ENCODE results near the gene OR2F2.

OR2F2 gene, protein sequence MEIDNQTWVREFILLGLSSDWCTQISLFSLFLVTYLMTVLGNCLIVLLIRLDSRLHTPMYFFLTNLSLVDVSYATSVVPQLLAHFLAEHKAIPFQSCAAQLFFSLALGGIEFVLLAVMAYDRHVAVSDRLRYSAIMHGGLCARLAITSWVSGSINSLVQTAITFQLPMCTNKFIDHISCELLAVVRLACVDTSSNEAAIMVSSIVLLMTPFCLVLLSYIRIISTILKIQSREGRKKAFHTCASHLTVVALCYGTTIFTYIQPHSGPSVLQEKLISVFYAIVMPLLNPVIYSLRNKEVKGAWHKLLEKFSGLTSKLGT

GRCh38 chr7:143934526-143935325 lies at the start of gene OR2F2:
OR2F2 (plus strand) TSS chr7:143935233; CDS start chr7:143935233, 0 bp downstream.
- no peak for DNase-seq (ENCODE audit: low read depth in 1 of 2, low spot score in 1 of 2)

DNA sequence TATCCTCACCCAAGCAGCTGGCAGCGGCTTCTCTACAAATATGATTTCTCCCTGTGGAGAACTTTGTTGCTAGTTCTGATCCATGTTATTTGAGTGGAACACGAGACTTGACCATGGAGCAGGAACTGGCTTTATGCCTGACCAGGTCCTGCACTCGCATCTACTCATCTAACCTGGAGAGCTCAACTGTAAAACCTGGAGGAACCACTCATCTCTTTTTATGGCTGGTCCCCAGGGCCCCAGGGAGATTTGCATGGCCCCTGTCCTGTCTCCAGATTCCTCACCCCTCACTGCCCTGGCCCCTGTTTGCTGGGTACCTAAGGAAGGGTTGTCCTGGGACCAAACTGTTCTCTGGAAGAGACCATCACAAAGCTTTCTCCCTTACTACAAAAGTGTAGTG lies 49.1 kb upstream of the OR2F2 start:
- DNase-seq (ENCODE audit: low read depth in 1 of 2, low spot score in 1 of 2), result no peak

- DNase-seq (ENCODE audit: low read depth in 1 of 2, low spot score in 1 of 2), result no peak
These were observed 48.1 kb upstream of the OR2F2 start for GRCh38 chr7:143886826-143887477.

- DNase-seq (ENCODE audit: low read depth in 1 of 2, low spot score in 1 of 2), result no peak
These were observed 46.0 kb upstream of the OR2F2 start for GRCh38 chr7:143889068-143889467.

DNA sequence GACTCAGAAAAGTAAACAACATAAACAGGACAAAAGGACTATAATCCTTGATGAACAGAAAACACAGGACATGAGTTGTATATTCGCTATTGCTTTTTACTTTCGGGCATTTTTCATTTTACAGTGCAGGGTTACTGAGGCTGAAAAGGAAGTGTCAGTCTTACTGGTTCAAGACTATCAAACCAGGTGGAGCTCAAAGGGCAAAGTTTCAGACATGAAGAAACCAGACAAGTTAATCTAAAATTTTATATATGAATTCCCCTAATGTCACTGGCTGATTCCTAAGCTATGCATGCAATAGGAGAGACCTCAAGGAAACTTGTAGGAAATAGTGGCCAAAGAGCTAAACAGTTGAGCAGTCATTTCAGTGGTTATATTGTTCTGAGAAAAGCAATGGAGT lies 44.5 kb upstream of the OR2F2 start:
- DNase-seq (ENCODE audit: low read depth in 1 of 2, low spot score in 1 of 2), result no peak

- DNase-seq (ENCODE audit: low read depth in 1 of 2, low spot score in 1 of 2), result no peak
These were observed 43.6 kb upstream of the OR2F2 start for GRCh38 chr7:143891457-143891856.

GRCh38 chr7:143892527-143893300 lies 42.3 kb upstream of the OR2F2 start:
- DNase-seq (ENCODE audit: low read depth in 1 of 2, low spot score in 1 of 2), result no peak

GRCh38 chr7:143896667-143897066 lies 38.4 kb upstream of the OR2F2 start:
- DNase-seq (ENCODE audit: low read depth in 1 of 2, low spot score in 1 of 2), result no peak

DNA sequence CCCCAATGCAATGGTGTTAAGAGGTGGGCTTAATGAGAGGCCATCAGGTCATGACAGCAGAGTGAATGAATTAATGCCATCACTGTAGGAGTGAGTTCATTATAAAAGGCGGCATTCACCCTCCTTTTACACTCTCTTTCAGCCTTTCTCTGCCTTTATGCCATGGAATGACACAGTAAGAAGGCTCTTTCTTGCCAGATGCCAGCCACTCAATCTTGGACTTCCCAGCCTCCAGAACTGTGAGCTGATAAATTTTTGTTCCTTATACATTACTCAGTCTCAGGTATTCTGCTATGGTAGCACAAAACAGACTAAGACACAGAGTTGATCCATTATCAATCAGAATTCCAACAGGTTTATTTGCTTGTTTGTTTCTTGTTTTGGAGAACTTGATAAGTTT lies 36.2 kb upstream of the OR2F2 start:
- no peak for DNase-seq (ENCODE audit: low read depth in 1 of 2, low spot score in 1 of 2)

DNA sequence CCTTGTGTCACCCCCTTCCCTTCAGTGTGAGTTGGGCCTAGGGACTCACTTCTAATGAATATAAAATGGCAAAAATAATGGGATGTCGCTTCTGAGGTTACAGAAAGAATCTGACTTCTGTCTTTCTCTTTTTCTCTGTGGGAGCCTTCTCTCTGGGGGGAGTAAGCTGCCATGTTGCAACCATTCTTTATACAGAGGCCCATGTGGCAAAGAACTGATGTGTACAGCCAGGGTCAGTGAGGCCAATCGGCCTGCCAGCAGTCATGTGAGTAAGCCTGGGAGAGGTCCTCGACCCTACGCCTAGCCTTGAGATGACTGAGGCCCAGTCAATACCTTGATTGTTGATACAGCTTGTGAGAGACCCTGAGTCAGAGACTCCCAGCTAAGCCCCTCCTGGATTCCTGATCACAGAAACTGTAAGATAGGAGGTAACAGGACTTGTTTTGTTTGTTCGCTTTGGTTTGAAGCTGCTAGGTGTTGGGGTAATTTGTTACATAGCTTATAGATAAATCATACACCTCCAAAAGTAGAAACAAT lies 34.7 kb upstream of the OR2F2 start:
- DNase-seq (ENCODE audit: low read depth in 1 of 2, low spot score in 1 of 2), result no peak

- no peak for DNase-seq (ENCODE audit: low read depth in 1 of 2, low spot score in 1 of 2)
These were observed 33.7 kb upstream of the OR2F2 start for GRCh38 chr7:143901332-143901667.

- DNase-seq (ENCODE audit: low read depth in 1 of 2, low spot score in 1 of 2), result peak; percentile 76 to 85
These were observed 33.2 kb upstream of the OR2F2 start, which contains the start of gene TCAF1 for GRCh38 chr7:143901668-143902331. TCAF1 (minus strand) TSS chr7:143902176; CDS start chr7:143876608, 25,568 bp downstream.

DNA sequence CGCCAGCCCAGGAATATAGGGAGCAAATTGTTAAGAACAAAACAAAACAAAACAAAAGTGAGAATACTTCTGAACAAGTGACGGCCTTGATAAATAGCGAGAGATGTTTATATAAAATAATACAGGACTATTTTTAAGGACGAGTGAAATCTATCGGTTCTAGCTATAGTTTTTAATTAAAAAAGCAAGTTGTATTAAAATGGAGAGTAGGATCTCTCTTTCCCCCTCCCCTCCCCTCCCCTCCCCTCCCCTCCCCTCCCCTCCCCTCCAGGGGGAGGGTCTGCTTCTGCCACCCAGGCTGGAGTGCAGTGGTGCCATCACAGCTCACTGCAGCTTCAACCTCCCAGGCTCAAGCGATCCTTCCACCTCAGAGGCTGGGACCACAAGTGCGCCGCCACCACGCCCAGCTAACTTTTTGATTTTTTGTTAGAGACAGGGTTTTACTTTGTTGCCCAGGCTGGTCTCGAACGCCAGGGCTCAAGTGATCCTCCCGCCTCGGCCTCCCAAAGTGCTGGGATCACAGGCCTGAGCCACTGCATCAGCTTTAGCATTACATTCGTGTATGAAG lies 32.6 kb upstream of the OR2F2 start:
- DNase-seq (ENCODE audit: low read depth in 1 of 2, low spot score in 1 of 2), result no peak

DNA sequence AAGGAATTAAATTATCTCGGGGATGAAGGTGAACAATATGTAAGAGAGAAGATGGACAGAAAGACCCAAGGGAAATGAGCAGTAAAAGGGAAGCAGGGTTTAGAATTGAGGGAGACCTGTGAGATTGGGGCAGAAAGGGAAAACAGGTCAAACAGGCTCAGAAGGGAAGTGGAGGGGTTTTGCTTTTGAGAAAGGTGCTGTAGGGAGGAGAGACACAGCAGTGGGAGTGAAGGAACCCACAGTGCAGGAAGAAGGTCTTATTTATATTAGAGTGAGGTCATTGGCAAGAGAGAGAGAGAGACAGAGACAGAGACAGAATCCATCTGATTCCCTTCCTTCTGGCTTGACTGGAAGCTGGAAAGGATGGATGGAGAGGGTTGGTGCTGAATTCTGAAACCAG lies 29.5 kb upstream of the OR2F2 start:
- no peak for DNase-seq (ENCODE audit: low read depth in 1 of 2, low spot score in 1 of 2)

DNA sequence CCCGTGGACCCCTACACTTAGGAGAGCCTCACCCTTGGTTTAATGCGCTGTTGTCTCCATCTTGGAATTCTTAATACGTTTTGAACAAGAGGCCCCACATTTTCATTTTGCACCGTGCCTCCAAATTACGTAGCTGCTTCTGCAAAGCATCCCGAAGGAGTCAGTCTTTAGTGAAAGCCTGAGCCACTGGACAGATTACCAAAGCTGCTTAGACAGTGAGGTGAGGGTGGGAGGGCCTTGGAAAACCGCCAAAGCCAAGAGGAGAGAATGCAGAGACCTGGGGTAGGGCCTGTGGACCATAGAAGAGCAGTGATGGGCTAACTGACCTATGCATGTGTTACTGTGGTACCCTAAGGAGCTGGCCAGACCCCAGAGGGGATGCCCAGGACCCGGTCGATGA lies 28.9 kb upstream of the OR2F2 start:
- no peak for DNase-seq (ENCODE audit: low read depth in 1 of 2, low spot score in 1 of 2)

GRCh38 chr7:143906895-143907294 lies 28.1 kb upstream of the OR2F2 start:
- DNase-seq (ENCODE audit: low read depth in 1 of 2, low spot score in 1 of 2), result no peak

DNA sequence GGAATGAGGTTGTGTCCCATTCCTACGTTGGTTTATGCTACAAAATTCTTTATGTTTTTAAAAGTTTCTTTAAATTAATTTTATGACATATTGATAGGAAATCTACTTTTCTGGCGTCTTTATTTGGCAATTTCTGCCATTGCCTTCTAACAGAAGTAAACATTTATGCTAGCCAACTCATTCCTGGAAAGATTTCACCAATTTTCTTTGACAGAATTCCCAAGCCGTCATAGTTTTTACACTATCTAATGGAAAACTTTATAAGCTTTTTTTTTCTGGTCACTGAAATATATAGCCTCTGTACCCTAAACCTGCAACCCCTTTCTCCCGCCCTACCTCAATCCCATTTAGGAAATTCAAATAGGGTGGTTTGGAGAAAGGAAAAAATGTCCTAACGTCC lies 26.9 kb upstream of the OR2F2 start:
- no peak for DNase-seq (ENCODE audit: low read depth in 1 of 2, low spot score in 1 of 2)

DNA sequence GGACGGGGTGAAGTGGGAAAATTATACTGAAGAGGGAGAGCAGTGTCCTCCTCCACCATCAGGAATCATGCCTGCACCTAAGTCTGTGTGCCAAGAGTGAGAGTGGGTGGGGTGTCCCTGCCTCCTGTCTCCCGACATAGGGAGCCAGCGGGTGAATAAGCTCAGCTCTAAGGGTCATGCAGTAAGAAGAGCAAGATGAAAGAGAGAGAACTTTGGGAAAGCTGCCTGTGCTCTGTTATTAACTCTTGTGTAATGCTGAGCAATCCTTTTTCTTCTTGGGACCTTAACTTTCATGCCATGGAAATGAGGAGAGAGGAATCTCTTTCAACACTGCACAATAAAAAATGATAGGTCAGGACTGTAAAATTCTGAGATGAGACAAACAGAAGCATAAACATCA lies 25.2 kb upstream of the OR2F2 start:
- no peak for DNase-seq (ENCODE audit: low read depth in 1 of 2, low spot score in 1 of 2)

GRCh38 chr7:143910473-143911248 lies 24.4 kb upstream of the OR2F2 start:
- DNase-seq (ENCODE audit: low read depth in 1 of 2, low spot score in 1 of 2), result no peak
